Upper lobe of left lung (tissue), 6 donors: ENCODE results near the gene GALNT2. TPM values are rescaled to one million over a fixed set of nuclear protein-coding genes. Genes with fewer than 3 reads are reported as not detected.

Experiments used
- ATAC-seq, 2 donors: fragments of 200-7000 bp; cut with Tn5 transposase; one replicate each; pipeline ENCODE4 v1.9.1; 2022; ENCODE audit warnings: mild to moderate bottlenecking in 2 of 2, moderate library complexity in 2 of 2; ENCODE audit not compliant: low FRiP score in 2 of 2
- DNase-seq, 2 donors: peaks; one replicate each; pipeline ENCODE4 v3.0.0-alpha.2; 2019 to 2020
- H3K27ac ChIP-seq, 4 donors: fragments of 200-600 bp; sonication (generic); one replicate each; pipeline ENCODE4 v1.5.1; 2016 to 2019
- H3K27me3 ChIP-seq, 4 donors: fragments of 200-600 bp; sonication (generic); one replicate each; pipeline ENCODE4 v1.5.1; 2017 to 2019
- H3K36me3 ChIP-seq, 4 donors: fragments of 200-600 bp; sonication (generic); one replicate each; pipeline ENCODE4 v1.5.1; 2016 to 2019
- H3K4me1 ChIP-seq, 4 donors: fragments of 200-600 bp; sonication (generic); one replicate each; pipeline ENCODE4 v1.5.1; 2018 to 2019
- H3K4me3 ChIP-seq, 4 donors: fragments of 200-600 bp; sonication (generic); one replicate each; pipeline ENCODE4 v1.5.1; 2017 to 2019; ENCODE audit warnings: mild to moderate bottlenecking in 2 of 4, moderate library complexity in 1 of 4
- H3K9me3 ChIP-seq, 4 donors: fragments of 200-600 bp; sonication (generic); one replicate each; pipeline ENCODE4 v1.5.1; 2018 to 2019
- EP300 ChIP-seq, 4 donors: sonication (generic); formaldehyde crosslinking; IDR thresholded peaks; one replicate each; pipeline ENCODE4 v1.5.1; 2017; ENCODE audit warnings: antibody characterized with exemption in 4 of 4, control low read depth in 2 of 4
- POLR2A ChIP-seq, 4 donors: fragments of 450-650 bp; IDR thresholded peaks; one replicate each; pipeline ENCODE4 v1.5.1; 2016 to 2017; ENCODE audit warnings: antibody characterized with exemption in 4 of 4, mild to moderate bottlenecking in 2 of 4
- POLR2AphosphoS5 ChIP-seq, 2 donors: sonication (generic); formaldehyde crosslinking; IDR thresholded peaks; one replicate each; pipeline ENCODE4 v1.5.1; 2017; ENCODE audit warnings: antibody characterized with exemption in 2 of 2
- WGBS, 2 donors: methylation state at CpG; one replicate each; pipeline ENCODE4 v1.1.5; 2017 to 2018; 5-methylcytosine and 5-hydroxymethylcytosine counted together
- total RNA-seq, 6 donors: library from RNA; depleted of rRNA in 4 of 6; stranded (reverse); fragments of >200 nt in 4 of 6; gene quantifications; one replicate each; pipeline versions ENCODE4 v1.1.0 to v1.2.1, GENCODE V29; 2016 to 2021
- TF ChIP-seq, protein P1 (sequence below), 6 experiments: fragments of 450-650 bp in 4 of 6; fragments of 200-600 bp in 2 of 6; sonication (generic) in 2 of 6; IDR thresholded peaks; one replicate each; pipeline ENCODE4 v1.5.1; 2016 to 2019; ENCODE audit warnings: antibody characterized with exemption in 6 of 6
- donor health status: DM: no; HTN: no; CAD: no; lungs with moderate emphysema.
- donor health status: DM: no; HTN: yes; CAD: no; lungs with severe emphysema.

Gene GALNT2
- total RNA-seq, 6 donors from 2014 or later: 51.3 to 62.3 (median 56.2) TPM

GRCh38 chr1:230314142-230314470 is 247.1 kb downstream of the GALNT2 start:
- DNase-seq: no peak
- no peak overlapping the region for H3K4me3 ChIP-seq
- 68 to 87% methylated on average over 8 of the region's 8 CpGs for WGBS, 2 donors

DNA sequence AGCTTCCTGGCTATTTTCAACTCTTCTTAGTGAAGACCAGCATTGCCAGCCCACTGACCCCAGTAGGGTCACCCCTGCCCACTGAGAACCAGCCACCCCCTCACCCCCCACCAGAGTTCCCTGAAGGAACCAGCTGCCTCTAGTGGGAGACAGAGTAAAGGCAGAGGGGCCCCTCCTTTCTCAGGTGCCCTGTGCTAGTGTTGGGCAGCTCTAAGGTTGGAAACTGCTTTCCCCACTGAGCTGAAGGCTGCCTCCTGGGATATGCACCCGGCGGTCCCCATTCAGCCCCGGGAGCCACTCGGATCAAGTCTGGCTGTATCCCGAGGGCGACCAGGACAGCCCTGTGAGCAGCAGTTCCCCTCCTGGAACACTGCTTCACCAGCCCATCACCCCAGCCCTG is 248.1 kb downstream of the GALNT2 start:
- TF ChIP-seq, protein P1, sequence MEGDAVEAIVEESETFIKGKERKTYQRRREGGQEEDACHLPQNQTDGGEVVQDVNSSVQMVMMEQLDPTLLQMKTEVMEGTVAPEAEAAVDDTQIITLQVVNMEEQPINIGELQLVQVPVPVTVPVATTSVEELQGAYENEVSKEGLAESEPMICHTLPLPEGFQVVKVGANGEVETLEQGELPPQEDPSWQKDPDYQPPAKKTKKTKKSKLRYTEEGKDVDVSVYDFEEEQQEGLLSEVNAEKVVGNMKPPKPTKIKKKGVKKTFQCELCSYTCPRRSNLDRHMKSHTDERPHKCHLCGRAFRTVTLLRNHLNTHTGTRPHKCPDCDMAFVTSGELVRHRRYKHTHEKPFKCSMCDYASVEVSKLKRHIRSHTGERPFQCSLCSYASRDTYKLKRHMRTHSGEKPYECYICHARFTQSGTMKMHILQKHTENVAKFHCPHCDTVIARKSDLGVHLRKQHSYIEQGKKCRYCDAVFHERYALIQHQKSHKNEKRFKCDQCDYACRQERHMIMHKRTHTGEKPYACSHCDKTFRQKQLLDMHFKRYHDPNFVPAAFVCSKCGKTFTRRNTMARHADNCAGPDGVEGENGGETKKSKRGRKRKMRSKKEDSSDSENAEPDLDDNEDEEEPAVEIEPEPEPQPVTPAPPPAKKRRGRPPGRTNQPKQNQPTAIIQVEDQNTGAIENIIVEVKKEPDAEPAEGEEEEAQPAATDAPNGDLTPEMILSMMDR (IDR thresholded peaks at IDR 0.05): no peak
- TF ChIP-seq POLR2AphosphoS5 (IDR thresholded peaks at IDR 0.05) (no peak), POLR2A (IDR thresholded peaks at IDR 0.05) (no peak), EP300 (IDR thresholded peaks at IDR 0.05) (no peak)
- Histone ChIP-seq H3K9me3 (no peaks in the 10 kb centered on the region), H3K4me3 (no peak overlapping the region), H3K27ac (no peak overlapping the region), H3K4me1 (peaks cover 0 to 5% (median 1%) of the 10 kb centered on the region in 4 donors), H3K27me3 (no peaks in the 10 kb centered on the region), H3K36me3 (no peaks in the 10 kb centered on the region)
- no peak for ATAC-seq
- 57 to 100% methylated on average over 2 to 5 of the region's 6 CpGs for WGBS, 2 donors
- DNase-seq: peak in 1 of 2 donors; percentile 28

More at GRCh38 chr1:230314142-230314470, 247.1 kb downstream of the GALNT2 start:
- no peak for ATAC-seq
- Histone ChIP-seq H3K4me1 (peaks cover 0 to 5% (median 1%) of the 10 kb centered on the region in 4 donors), H3K27ac (no peak overlapping the region), H3K9me3 (no peaks in the 10 kb centered on the region), H3K27me3 (no peaks in the 10 kb centered on the region), H3K36me3 (no peaks in the 10 kb centered on the region)
- TF ChIP-seq POLR2A (IDR thresholded peaks at IDR 0.05) (no peak), POLR2AphosphoS5 (IDR thresholded peaks at IDR 0.05) (no peak), EP300 (IDR thresholded peaks at IDR 0.05) (no peak)
- TF ChIP-seq, protein P1 (IDR thresholded peaks at IDR 0.05): no peak

DNA sequence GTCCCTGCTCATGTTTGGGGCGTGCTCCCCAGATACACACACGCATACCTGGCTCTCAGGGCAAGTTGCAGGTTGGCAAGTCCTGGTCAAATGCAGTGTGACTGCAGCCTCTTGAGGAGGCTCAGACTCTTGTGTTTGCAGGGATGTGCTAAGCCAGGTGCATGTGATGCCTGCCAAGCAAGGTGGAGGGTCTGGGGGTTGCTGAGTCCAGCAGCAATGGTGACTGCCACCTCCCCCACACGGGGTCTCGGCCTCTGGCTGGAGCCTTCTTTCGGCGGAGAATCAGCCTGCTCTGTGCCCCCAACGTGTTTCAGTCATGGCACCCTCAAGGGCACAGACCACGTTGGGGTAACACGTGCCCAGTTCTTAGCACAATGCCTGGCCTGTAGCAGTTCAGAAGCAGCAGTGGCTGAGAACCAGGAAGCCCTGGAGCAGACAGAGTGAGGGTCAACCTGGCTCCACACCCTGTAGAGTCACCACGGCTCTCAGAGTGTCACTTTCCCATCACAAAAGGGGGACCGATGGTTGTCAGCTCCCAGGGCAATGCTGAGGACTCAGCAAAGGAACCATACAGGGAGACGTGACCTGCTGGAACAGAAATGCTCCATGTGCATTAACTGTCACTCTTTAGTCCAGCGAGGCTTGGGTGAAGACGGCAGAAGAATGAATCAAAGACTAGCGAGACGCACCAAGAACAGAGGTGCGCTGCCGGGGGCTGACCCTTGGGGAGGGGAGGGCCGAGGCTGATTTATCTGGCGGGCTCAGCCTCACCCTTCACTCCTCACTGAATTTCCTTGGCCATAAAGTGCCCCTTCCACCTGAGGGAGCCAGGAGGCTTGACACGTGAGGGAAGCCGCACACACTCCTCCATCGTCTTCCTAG is 250.1 kb downstream of the GALNT2 start:
- ATAC-seq: no peak
- no peak overlapping the region for H3K27ac ChIP-seq
- WGBS, 2 donors: 78 to 84% methylated on average over 15 to 23 of the region's 23 CpGs

DNA sequence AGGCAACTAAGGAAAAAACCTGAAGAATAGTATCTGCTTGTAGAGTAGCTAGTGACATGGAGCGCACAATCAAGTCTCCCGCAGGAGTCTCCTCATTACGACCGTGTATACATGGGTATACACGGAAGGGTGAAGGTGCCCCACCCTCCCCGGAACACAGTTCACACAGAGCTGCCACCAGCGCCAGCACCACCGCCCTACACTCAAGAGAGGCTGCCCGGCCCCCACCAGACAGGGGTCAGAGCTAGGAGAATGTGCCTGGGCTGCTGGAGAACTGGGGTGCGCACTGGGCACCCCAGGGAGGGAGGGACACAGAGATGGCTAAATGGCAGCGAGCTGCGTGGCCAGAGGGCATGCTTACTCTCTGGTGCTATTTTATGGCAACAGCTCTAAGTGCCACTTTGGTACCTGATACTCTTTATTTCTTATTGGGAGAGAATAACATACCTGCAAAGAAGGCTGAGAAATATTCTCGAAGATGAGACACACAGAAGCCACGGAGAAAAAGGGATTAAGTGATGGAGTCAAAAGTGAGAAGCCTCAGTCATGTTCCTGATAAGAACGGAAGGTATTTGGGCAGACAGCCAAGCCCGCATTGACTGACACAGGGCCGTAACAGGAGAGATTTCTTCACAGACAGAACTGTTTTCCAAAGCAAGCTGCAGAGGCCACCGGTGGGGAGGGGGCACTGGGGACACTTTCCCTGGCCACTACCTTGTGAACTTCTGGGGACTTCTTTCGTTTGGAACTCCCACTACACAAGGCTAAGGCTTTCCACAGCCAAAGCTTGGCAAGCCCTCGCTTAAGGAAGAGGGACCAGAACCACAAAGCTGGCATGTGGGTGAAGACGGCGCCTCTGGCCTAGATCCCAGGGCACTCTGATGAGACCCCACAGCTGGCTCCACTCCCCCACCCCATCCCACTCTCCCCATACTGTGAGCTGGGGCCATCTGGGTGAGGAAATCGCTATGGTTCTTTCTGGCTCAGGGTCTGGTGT is 251.1 kb downstream of the GALNT2 start:
- Histone ChIP-seq H3K36me3 (no peaks in the 10 kb centered on the region), H3K4me3 (no peak overlapping the region), H3K27me3 (no peaks in the 10 kb centered on the region), H3K4me1 (no peaks in the 10 kb centered on the region), H3K9me3 (no peaks in the 10 kb centered on the region), H3K27ac (no peak overlapping the region)
- 57 to 61% methylated on average over 21 to 23 of the region's 23 CpGs for WGBS, 2 donors
- peak in 1 of 2 donors; percentile 39 for DNase-seq
- TF ChIP-seq POLR2A (IDR thresholded peaks at IDR 0.05) (no peak), EP300 (IDR thresholded peaks at IDR 0.05) (no peak), POLR2AphosphoS5 (IDR thresholded peaks at IDR 0.05) (no peak)
- TF ChIP-seq, protein P1 (IDR thresholded peaks at IDR 0.05): no peak
- ATAC-seq: peak in 1 of 2 donors; percentile 2

More for the DNA sequence above, 250.1 kb downstream of the GALNT2 start:
- DNase-seq: no peak
- Histone ChIP-seq H3K4me1 (no peaks in the 10 kb centered on the region), H3K36me3 (no peaks in the 10 kb centered on the region), H3K9me3 (no peaks in the 10 kb centered on the region), H3K27me3 (no peaks in the 10 kb centered on the region), H3K4me3 (no peak overlapping the region)
- TF ChIP-seq, protein P1 (IDR thresholded peaks at IDR 0.05): no peak
- TF ChIP-seq POLR2AphosphoS5 (IDR thresholded peaks at IDR 0.05): no peak
- TF ChIP-seq EP300 (IDR thresholded peaks at IDR 0.05): no peak
- TF ChIP-seq POLR2A (IDR thresholded peaks at IDR 0.05): no peak
